Erythroblast (primary cell): ENCODE results near the gene MAPT.

ENCODE experiments used
- GATA1 ChIP-seq: IDR thresholded peaks from 2 replicates; pipeline ENCODE4 v1.6.1; 2011; ENCODE audit warnings: low read depth, mild to moderate bottlenecking, control low read depth, low read length, moderate library complexity
- POLR2A ChIP-seq: IDR thresholded peaks from 2 replicates; pipeline ENCODE4 v1.6.1; 2011; ENCODE audit warnings: mild to moderate bottlenecking, low read length

- TF ChIP-seq POLR2A, result no peak
- no peak for TF ChIP-seq GATA1
Observed at GRCh38 chr17:45999900-46000290, 105.5 kb downstream of the MAPT start.
